PFSK-1 (cell line): ENCODE measurements around the gene SH3PXD2A.

ENCODE experiments used
- FOXP2 ChIP-seq: optimal IDR thresholded peaks from 2 replicates; pipeline ENCODE3; 2011; ENCODE audit warnings: borderline replicate concordance, control low read depth, inconsistent platforms; ENCODE audit not compliant: insufficient read depth; ENCODE audit errors: extremely low read length, extremely low read depth
- POLR2AphosphoS5 ChIP-seq: IDR thresholded peaks from 2 replicates; pipeline ENCODE4 v1.6.1; 2012; ENCODE audit warnings: low read depth, mild to moderate bottlenecking, control low read depth, low read length, moderate library complexity
- REST ChIP-seq, 2 experiments: IDR thresholded peaks; 2 replicates each; pipeline versions ENCODE4 v1.6.1 to v1.8.0; 2011 to 2012; ENCODE audit warnings: low read depth in 2 of 2, low read length in 2 of 2, control low read depth in 1 of 2, inconsistent platforms in 1 of 2, mild to moderate bottlenecking in 1 of 2, moderate library complexity in 1 of 2; ENCODE audit not compliant: insufficient read depth in 1 of 2
- SIN3A ChIP-seq: IDR thresholded peaks from 2 replicates; pipeline ENCODE4 v1.6.1; 2012; ENCODE audit warnings: mild to moderate bottlenecking, low read length, moderate library complexity, borderline replicate concordance; ENCODE audit not compliant: insufficient read depth
- TAF1 ChIP-seq: IDR thresholded peaks from 2 replicates; pipeline ENCODE4 v1.6.1; 2012; ENCODE audit warnings: low read length, control low read depth, borderline replicate concordance; ENCODE audit not compliant: insufficient read depth

Gene SH3PXD2A

GRCh38 chr10:103571656-103571975 is 283.8 kb downstream of the SH3PXD2A start:
- TF ChIP-seq POLR2AphosphoS5: no peak
- no peak for TF ChIP-seq REST (IDR thresholded peaks at IDR 0.05; ENCODE audit: insufficient read depth in 1 of 2, low read depth in 2 of 2, low read length in 2 of 2)
- no peak for TF ChIP-seq SIN3A
- no peak for TF ChIP-seq TAF1
- TF ChIP-seq FOXP2: no peak

- TF ChIP-seq REST (IDR thresholded peaks at IDR 0.05; ENCODE audit: insufficient read depth in 1 of 2, low read depth in 2 of 2, low read length in 2 of 2) (no peak), POLR2AphosphoS5 (no peak), FOXP2 (no peak), TAF1 (no peak), SIN3A (no peak)
Measured at GRCh38 chr10:103570844-103571655, 284.3 kb downstream of the SH3PXD2A start.

- TF ChIP-seq REST (IDR thresholded peaks at IDR 0.05; ENCODE audit: insufficient read depth in 1 of 2, low read depth in 2 of 2, low read length in 2 of 2): no peak
- TF ChIP-seq TAF1: no peak
- TF ChIP-seq FOXP2: no peak
- TF ChIP-seq POLR2AphosphoS5: no peak
- no peak for TF ChIP-seq SIN3A
Measured at GRCh38 chr10:103569896-103570295, 285.5 kb downstream of the SH3PXD2A start.

GRCh38 chr10:103568505-103568904 is 286.9 kb downstream of the SH3PXD2A start:
- TF ChIP-seq SIN3A: no peak
- TF ChIP-seq FOXP2: no peak
- TF ChIP-seq TAF1: no peak
- TF ChIP-seq REST (IDR thresholded peaks at IDR 0.05; ENCODE audit: insufficient read depth in 1 of 2, low read depth in 2 of 2, low read length in 2 of 2): no peak
- TF ChIP-seq POLR2AphosphoS5: no peak
